ENCODE results near the gene ACBD4.

- TF ChIP-seq, protein P1, sequence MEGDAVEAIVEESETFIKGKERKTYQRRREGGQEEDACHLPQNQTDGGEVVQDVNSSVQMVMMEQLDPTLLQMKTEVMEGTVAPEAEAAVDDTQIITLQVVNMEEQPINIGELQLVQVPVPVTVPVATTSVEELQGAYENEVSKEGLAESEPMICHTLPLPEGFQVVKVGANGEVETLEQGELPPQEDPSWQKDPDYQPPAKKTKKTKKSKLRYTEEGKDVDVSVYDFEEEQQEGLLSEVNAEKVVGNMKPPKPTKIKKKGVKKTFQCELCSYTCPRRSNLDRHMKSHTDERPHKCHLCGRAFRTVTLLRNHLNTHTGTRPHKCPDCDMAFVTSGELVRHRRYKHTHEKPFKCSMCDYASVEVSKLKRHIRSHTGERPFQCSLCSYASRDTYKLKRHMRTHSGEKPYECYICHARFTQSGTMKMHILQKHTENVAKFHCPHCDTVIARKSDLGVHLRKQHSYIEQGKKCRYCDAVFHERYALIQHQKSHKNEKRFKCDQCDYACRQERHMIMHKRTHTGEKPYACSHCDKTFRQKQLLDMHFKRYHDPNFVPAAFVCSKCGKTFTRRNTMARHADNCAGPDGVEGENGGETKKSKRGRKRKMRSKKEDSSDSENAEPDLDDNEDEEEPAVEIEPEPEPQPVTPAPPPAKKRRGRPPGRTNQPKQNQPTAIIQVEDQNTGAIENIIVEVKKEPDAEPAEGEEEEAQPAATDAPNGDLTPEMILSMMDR (IDR thresholded peaks at IDR 0.05) = no peak
- no peak for TF ChIP-seq POLR2AphosphoS5 (IDR thresholded peaks at IDR 0.05; ENCODE audit: low read depth, low read length)
Observed at GRCh38 chr17:45104029-45104428, 31.5 kb upstream of the ACBD4 start.

All from Panc1 (cell line).